AG08395 (cell line): ENCODE data around the gene ERC2.
"Not testable (repeated sequence)": the region's sequence is repeated elsewhere in the genome, so short reads cannot be mapped to it uniquely, and the experiment has no call there.

Experiments
- DNase-seq: peaks from one replicate; pipeline ENCODE4 v3.0.0; 2012; ENCODE audit warnings: mixed read lengths, low spot score

ERC2 gene

DNA sequence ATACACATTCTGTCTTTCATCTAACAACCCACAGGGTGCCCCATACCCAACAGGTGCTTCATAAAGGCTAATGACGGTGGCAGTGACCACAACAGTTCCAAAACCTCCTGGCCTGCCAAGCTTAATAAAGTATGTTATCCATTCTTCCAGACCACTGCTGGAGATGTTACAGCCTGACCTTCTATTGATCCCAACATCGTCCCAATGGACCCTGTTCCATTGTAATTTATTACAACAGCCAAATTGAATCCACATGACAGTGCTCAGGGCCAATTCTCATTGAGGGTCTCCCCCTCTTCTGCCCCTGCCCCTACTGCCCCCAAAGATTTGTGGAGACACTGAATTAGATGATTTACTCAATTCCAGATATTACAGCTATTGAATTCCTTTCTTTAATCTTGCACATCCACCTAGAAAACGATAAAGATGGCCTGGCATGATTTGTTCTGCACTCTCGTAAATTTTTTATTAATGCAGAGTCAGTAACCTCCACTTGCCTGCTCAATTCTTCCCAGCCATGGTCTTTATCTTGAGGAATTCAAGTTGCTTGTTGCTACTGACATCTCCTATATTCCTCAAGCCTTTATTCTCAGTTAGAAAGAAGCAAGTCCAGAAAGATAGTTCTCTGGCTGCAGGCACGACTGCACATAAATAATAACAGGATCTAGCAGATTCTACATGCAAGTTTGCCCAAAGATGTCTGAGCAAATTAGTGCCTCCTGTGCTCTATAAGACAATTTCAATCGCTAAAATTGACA, 407.6 kb downstream of the ERC2 start:
- no peak for DNase-seq

DNA sequence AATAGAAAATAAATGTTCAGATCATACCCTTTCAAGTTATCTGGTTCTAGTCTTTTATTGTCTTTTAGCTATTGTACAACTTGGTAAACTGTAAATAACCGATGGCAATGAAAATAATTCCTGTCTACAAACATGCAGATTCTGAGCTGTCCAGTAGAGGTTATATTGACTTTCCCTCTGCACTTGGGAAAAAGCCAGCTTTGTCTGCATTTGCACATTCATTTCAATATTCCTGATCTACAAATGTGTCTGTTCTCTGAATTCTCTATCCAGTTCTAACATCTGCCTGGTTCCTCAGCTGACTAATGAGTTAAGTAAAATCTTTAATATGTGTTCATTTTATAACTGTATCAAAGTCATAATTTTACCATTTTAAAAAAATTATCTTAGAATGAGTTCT, 408.5 kb downstream of the ERC2 start:
- no peak for DNase-seq

DNA sequence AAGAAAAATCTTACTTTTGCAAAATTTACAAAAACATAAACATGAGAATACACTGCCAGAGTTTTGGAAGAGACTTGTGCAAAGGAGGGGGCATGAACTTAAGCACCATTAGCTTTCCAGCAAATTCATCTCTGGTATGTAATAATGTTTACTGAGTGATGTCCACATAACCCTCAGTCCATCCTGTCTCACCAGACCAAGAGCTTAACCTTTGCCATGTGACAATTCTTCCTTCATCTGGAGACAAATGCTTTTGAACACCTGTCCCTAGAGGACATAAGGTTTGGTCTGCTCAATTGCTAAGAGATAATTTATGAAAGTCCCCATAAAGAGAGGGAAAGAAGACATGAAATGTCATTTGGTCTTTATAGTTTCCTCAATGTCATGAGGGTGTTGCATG, 412.3 kb downstream of the ERC2 start:
- no peak for DNase-seq

DNA sequence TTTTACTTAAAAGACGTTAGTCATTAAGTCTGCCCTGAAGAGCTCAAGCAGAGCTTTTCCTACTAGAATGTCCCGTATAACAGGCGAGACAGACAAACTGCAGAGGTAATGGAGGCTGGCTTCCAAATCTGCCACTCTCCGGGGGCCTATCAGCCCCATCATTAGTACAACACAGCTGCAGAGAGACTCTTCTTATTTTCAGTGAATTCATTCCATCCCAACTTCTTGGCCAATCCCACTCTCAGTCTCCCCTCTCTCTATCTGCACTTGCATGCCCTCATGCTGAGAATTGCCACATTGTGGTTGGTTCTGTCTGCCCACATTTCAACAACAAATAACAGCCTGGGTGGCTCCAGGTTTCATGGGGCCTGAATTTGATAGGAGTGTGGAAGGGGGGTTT, 412.7 kb downstream of the ERC2 start:
- DNase-seq = no peak

DNA sequence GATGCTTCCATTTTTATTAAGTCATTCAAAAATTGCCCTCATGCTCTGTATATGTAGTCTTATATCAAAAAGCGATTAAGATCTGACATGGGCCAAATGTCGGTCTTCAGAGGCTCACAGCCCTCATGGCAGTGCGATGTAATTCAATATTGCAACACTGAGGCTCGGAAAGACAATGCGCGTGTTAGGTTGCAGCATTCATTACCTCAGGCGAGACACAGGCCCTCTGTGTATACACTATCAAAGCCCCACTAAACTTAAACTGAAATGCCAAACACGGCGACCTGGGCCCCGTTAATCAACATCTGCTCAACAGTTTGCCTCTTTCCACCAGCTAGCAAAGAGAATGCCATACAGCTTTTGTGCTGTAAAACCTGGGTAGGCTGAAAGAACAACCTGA, 413.4 kb downstream of the ERC2 start:
- no peak for DNase-seq

DNA sequence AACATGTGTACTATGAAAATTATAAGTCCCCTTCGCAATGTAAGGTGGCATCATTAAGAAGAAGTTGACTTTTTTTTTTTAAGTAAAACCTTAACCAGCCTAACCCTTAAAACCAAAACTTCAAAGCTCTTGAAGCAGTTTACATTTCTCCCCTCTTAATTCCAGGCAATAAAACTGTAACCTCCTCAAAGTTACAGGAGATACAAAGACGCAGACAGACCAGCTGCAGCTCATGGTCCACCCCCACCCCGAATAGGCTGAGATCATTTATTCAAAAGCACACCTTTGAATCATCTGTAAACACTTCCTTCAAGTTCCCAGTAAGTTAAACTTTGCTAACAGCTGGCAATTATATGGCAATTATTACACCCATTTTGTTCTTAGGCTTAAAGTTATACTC, 414.5 kb downstream of the ERC2 start:
- no peak for DNase-seq

DNA sequence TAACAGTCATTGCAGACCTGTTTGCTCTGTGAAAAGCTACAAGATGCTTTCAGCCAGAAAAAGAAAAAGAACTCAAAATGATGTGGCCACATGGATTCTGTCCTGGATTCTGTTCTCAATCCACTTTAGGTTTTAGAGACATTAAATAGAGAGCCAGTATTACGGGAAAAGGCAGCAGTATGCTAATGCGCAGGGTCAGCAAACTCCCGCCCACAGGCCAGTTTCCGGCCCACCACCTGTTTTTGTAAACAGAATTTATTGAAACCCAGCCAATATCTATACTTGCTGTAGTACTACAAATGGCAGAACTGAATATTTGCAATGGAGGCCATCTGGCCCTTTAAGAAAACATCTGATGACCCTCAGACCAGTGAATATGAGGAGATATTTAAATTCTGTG, 416.1 kb downstream of the ERC2 start:
- no peak for DNase-seq

DNA sequence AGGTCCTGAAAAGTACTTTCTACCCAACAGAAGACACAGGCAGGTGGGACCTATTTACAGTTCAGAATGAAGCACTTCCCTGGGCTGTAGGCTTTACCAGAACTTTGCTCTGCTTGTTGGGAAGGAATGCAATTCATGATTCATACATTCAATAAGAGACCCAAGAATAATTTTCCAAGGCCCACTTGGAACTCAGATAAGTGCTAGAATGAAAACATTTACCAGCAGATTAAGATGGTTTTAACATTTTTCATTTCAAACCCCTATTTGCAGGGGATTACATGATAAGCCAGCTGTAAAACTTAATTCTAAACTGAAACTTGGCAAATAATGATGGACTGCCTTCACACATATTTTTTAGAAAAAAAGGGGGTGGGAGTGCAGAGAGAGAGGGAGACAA, 417.2 kb downstream of the ERC2 start:
- no peak for DNase-seq

DNA sequence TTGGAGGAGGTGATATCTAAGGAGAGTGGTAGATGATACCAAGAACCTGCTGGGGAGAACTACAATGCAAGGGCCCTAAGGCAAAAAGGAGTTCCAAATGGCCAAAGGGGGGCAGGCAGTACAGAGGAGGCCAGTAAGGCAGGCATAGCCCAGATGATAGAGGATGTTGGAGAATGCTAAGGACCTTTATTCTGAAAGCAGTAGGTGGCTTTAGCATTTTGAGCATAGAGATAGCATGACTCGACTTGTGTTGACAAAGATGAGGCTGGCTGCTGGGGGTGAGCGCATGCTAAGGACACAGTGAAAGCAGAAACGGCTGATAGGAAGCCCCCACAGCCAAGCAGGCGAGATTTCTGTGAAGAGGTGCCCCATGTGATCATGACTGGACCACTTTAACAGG, 419.3 kb downstream of the ERC2 start:
- DNase-seq = no peak

DNA sequence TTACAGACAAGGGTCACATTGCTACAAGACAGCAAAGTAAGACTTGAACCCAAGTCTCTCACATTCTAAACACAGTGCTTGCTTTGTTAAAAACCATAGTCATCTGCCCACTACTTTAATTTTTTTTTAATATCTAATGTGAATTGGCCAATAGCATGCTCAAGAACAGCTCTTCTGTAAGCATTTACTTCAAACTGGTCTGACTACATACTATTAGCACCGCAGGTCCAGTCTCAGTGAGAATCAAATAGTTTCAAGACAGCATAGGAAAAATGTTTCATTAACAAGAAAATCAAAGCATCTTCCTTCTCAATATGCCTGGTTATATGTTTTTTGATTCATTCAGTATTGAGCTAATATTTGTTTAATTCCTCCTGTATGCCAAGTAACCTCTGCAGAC, 419.9 kb downstream of the ERC2 start:
- no peak for DNase-seq

DNA sequence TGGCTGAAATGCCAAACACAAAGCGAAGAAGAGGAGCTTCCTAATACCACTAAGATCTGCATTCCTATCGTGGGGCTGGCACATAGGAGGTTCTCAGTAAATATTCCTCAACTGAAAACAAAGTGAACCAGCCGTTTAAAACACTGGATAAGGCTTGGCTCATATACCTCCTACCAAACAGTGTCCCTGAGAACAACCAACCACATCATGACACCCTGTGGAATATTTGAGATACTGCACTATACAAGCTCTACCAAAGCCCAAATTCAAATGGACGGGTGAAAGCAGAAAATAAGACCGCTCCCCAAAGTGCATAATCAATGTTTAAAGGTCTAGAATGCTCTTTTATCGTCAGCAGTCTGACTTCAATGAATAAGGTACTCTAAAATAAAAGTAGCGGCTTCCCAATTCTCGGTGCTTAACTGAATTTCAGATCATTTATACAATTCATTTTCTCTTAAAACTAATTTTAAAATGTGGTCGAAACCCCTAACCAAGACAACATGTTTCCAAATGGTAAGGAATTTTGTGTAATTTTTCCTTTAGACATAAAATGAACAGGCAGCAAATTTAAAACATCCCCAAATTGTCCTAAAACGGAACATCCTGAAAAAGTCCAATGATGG, 425.8 kb downstream of the ERC2 start:
- peak; percentile 62 for DNase-seq

DNA sequence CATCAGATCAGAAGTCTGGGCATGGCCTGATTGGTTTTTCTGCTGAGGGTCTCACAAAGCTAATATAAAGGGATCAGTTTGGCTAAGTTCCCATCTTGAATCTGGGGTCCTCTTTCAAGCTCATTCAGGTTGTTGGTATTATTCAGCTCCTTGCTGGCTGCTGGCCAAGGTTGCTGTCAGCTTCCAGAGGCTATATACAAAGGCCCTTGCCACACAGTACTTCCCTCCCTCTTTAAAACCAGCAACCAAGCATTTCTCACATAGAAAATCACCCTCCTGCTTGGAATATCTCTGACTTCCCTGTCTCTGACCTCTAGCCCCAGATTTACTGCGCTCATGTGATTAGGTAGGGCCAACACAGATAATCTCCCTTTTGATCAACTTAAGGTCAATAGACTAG, 442.9 kb downstream of the ERC2 start:
- DNase-seq = no peak

DNA sequence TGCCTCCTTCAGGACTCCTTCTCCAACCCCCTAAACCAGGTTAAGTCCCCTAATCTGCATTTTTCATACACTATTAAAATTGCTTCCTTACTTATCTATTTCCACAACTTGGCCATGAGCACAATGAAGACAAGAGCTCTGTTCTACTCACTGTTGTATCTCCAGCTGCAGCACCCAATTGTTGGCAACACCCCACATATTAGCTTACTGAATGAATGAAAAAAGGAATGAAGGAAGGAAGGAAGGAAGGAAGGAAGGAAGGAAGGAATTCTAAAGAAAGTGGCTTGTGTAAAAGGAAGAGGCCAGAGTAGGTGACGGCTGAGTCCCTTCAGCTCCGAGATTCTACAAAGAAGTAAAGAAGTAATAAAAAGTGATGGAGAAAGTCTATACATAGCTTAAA, 444.7 kb downstream of the ERC2 start:
- no peak for DNase-seq

DNA sequence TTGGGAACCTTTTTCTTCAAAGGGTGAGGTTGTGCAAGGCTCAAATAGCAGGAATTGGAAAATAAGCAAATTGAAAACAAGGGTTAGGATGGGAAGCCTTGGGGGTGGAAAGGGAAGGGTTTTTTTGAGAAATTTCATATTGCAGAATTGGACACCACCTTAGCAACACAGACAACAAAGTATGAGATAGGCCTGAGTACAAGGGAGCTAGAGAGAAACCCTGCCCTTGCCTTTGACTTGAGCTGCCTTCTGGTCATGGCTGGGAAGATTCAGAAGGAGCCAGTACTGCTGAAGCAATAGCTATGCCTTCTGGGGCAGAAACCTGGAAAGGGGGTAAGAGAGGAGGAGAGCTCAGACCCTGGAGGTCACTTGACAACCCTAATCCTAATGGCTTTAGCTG, 445.6 kb downstream of the ERC2 start:
- no peak for DNase-seq

DNA sequence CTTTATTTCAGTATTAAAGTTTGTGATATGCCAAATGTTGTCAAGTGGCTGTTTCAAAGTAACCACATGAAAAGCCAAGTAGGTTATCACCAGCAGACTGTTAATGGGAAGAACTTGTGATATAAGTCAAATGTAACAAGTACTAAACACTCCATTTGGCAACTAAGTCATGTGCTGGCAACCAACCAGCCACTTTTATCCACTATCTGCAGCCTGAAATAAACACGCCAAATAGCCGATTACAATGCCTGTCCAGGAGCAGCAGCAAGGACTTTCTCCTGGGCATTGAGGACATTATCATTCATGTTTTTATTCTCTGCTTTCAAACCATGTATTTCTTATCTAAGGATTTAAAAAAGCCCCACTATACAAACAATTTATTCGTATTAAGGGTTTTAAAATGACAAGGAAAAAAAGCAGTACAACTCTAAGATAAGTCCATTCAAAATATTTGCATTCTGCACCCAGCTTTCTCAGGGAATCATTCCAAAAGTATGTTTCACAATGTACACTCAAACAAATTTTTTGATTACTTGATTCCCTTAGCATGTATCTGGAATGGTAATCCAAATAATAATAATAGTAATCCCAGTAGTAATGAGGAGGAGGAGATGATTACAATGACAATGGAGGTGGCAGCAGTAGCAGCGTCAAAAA, 448.6 kb downstream of the ERC2 start:
- no peak for DNase-seq

DNA sequence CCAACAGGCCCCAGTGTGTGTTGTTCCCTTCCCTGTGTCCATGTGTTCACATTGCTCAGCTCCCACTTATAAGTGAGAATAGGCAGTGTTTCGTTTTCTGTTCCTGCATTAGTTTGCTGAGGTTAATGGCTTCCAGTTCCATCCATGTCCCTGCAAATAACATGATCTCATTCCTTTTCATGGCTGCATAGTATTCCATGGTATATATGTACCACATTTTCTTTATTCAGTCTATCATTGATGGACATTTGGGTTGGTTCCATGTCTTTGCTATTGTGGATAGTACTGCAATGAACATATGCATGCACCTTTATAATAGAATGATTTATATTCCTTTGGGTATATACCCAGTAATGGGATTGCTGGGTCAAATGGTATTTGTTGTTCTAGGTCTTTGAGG, 452.9 kb downstream of the ERC2 start:
- DNase-seq = not testable (repeated sequence)

DNA sequence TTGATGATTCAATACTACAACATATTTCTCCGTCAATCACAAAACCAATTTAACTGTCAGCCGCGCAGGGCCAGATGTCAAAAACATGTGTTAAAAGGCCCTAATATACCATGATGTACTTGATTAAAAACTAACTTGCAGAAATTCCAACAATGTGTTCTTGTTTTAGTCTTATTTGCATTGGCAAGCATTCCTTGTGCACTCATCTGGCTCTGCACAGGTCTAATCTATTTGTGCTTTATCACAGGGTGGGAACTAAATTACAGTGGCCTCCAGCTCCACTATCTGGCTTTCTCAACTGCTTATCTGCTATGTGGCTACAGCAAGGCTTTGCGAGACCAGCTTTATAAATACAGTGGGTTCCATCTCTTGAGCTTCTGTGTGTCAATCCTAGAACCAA, 455.5 kb downstream of the ERC2 start:
- DNase-seq = no peak

DNA sequence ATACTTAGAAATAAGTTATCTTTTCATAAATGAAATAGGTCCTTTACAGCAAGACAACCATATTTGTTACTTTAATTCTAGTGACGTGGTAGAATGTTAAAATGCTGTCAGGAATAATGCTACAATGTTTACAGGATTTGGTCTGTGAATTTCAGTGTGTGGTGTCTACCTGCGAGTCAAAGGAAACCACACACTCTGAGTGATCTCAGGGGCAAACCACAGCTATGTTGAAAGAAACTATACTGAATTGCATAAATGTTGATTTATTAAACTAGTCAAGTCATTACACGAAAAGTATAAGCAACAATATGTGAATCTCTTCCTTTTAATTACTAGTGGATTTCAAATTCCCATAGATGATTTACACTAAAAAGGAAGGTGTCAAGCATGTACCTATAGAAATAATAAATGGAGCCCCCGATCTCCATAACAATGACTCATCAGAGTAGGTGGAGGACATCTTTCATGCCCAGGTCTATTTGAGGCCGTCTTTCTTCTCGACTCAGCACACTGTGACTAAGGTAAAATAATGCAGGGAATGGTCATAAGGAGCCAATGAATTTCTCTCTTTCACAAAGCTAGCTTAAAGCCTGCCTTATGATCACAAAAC, 463.0 kb downstream of the ERC2 start:
- no peak for DNase-seq

DNA sequence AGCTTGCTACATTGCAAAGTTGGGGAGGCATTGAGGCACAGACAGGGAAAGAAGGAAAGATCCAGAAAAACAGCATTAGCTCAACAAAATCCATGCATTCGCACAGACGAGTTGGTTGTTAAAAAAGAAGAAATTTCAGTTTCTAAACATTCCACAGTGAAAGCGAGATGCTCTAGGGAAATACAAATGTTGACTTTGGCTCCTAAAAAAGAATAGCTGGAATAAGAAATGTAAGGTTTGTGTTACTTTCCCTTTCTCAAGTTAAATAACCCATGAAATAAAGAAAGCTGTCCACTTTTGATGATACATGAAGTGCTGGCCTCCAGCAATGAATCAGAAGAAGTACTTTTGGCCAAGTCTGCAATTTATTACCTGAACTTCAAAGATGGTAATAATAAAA, 465.1 kb downstream of the ERC2 start:
- no peak for DNase-seq

DNA sequence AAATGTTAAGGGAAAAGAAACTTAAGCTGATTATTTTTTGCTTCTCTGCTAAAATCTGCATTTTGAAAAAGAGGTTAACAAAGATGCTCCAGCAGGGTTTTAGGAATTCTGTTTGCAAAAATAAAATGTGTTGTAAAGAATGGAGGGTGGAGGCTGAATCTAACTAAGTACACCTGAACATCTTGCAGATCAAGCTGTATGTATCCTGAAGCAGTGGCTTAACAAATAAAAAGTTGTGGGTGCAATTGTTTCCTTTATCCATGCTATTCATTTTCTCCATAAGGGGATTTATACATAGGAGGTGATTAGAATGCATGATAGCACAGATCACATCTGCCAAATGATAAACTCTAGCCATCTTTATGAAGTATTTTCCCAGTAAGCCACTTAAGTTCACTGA, 466.3 kb downstream of the ERC2 start:
- no peak for DNase-seq

DNA sequence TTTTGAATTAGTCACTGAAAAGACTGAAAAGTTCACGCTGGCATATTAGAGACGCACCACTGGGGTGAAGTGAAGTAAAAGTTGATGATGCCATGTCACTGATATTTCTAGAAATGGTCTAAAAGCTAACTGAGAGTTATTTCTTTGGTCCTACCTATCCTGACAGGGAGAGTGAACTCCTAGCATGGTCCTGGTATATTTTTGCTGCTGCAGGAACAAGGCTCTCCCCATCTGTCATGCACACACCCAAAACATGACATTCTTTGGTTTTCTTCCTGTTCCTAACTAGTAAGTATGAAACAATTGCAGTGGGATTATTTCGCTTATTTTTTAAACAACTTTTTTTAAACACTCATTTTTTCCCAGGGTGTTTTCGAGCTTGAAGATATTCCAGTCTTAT, 466.7 kb downstream of the ERC2 start:
- no peak for DNase-seq

DNA sequence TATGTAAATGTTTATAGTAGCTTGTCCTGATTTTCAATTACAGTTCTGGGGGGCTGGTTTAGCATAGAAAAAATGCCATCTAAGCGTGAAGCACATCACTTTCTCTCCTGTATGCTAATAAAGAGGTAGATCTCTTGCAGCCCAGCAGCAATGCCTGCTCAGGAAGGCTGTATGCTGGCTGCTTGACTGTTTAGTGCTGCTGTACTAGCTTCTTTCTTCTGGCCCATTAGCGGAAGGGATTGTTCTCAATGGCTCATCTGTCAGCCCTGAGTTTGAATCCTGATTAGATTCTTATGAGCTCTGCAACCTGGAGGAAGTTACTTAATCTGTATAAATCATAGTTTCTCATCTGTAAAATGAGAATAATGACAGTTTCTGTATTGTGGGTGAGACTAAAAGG, 478.9 kb downstream of the ERC2 start:
- DNase-seq = no peak

DNA sequence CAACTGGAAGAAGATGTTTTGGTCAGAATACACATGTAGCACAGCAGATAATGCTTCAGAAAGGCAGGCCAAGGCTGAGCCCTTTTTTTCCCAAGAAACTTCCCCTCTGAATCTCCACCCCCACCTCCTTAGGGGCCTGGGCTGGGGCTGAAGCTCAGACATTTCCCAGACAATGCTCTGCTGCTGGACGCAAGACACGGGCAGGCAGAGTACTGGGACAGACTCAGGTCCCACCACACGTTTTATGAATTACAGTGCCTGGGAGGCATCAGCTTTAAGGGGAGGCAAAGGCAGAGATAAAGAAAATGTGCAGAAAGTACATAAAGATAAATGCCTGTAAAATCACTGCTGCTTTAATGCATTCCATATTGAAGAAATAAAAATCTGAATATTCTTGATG, 479.4 kb downstream of the ERC2 start:
- no peak for DNase-seq
